Body of pancreas (tissue), 4 donors: ENCODE results near the gene PLD1.

Experiments used
- CTCF ChIP-seq, 7 experiments: fragments of 450-650 bp in 4 of 7; fragments of 200-600 bp in 3 of 7; sonication (generic) in 3 of 7; IDR thresholded peaks; one replicate each; pipeline ENCODE4 v1.5.1; 2016 to 2019; ENCODE audit warnings: antibody characterized with exemption in 7 of 7
- POLR2A ChIP-seq, 3 donors: fragments of 450-650 bp; IDR thresholded peaks; one replicate each; pipeline ENCODE4 v1.6.1; 2016; ENCODE audit warnings: antibody characterized with exemption in 3 of 3, mild to moderate bottlenecking in 2 of 3

- TF ChIP-seq CTCF (IDR thresholded peaks at IDR 0.05) (no peak), POLR2A (IDR thresholded peaks at IDR 0.05) (no peak)
These were observed 5.5 kb downstream of the PLD1 start for GRCh38 chr3:171804618-171805389.
